Stomach (tissue), 9 donors: ENCODE results near the gene RASA3. TPM values are rescaled to one million over a fixed set of nuclear protein-coding genes. Genes with fewer than 3 reads are reported as not detected.

ENCODE experiments used
- DNase-seq, 2 donors: peaks; one replicate each; pipeline versions ENCODE4 v3.0.0 to v3.0.0-alpha.2; 2013 to 2019
- H3K27ac ChIP-seq, 5 donors: fragments of 200-600 bp in 4 of 5; sonication (generic) in 4 of 5; one replicate each; pipeline ENCODE4 v1.5.1; 2013 to 2019; ENCODE audit warnings: mild to moderate bottlenecking in 1 of 5, moderate library complexity in 1 of 5
- H3K27me3 ChIP-seq, 3 donors: fragments of 200-600 bp; sonication (generic); one replicate each; pipeline ENCODE4 v1.5.1; 2017 to 2019; ENCODE audit warnings: mixed run types in 1 of 3
- H3K36me3 ChIP-seq, 4 donors: fragments of 200-600 bp; sonication (generic); 1 replicate in 3 of 4; 2 replicates in 1 of 4; pipeline ENCODE4 v1.5.1; 2016 to 2019
- H3K4me1 ChIP-seq, 4 donors: fragments of 200-600 bp; sonication (generic); one replicate each; pipeline ENCODE4 v1.5.1; 2016 to 2019
- H3K4me3 ChIP-seq, 4 donors: fragments of 200-600 bp; sonication (generic) in 3 of 4; one replicate each; pipeline ENCODE4 v1.5.1; 2016 to 2019; ENCODE audit warnings: mild to moderate bottlenecking in 1 of 4
- H3K9me3 ChIP-seq, 4 donors: fragments of 200-600 bp; sonication (generic); one replicate each; pipeline ENCODE4 v1.5.1; 2016 to 2019
- EP300 ChIP-seq: sonication (generic); formaldehyde crosslinking; IDR thresholded peaks from one replicate; pipeline ENCODE4 v1.6.1; 2017; ENCODE audit warnings: antibody characterized with exemption
- POLR2A ChIP-seq, 4 donors: fragments of 450-650 bp; IDR thresholded peaks; one replicate each; pipeline ENCODE4 v1.6.1; 2016; ENCODE audit warnings: antibody characterized with exemption in 4 of 4, control low read depth in 2 of 4, mild to moderate bottlenecking in 1 of 4, moderate library complexity in 1 of 4
- POLR2AphosphoS5 ChIP-seq, 3 donors: sonication (generic); formaldehyde crosslinking; IDR thresholded peaks; one replicate each; pipeline ENCODE4 v1.6.1; 2016; ENCODE audit warnings: antibody characterized with exemption in 3 of 3
- WGBS, 5 donors: extraction: QIAGEN DNeasy Blood & Tissue Kit in 3 of 5; methylation state at CpG; one replicate each; pipeline versions ENCODE4 v1.1.5 to v1.1.7; 2013 to 2018; 5-methylcytosine and 5-hydroxymethylcytosine counted together
- intact Hi-C: fragments of 100-400 bp; cut with DNase I; formaldehyde crosslinking; loops from one replicate; pipeline ENCODE4 v1.15.1; 2023; ENCODE audit warnings: low total_unique reads
- polyA plus RNA-seq, 3 donors: library from polyadenylated mRNA; stranded (reverse); fragments of 200-250 nt; gene quantifications; one replicate each; pipeline ENCODE4 v1.2.3, GENCODE V29; 2013
- total RNA-seq, 5 donors: library from RNA; depleted of rRNA; stranded (reverse); fragments of >200 nt; gene quantifications; one replicate each; pipeline versions ENCODE4 v1.1.0 to v1.2.3, GENCODE V29; 2014 to 2016
- TF ChIP-seq, protein P1 (sequence below), 7 experiments: fragments of 450-650 bp in 4 of 7; fragments of 200-600 bp in 3 of 7; sonication (generic) in 3 of 7; IDR thresholded peaks; one replicate each; pipeline ENCODE4 v1.5.1; 2016 to 2019; ENCODE audit warnings: antibody characterized with exemption in 7 of 7, control low read depth in 2 of 7, mild to moderate bottlenecking in 1 of 7
- donor health status: healthy with polysubstance abuse.
- donor health status: Bipolar disorder and iron deficiency.
- donor health status: healthy.

The RASA3 gene
- total and polyA plus RNA-seq, 8 donors: 3.7 to 22.3 (median 7.9) TPM

GRCh38 chr13:114053026-114053425, 79.4 kb downstream of the RASA3 start:
- WGBS, 5 donors: 72 to 90% (median 87%) methylated on average over 13 to 14 of the region's 14 CpGs
- H3K4me1 ChIP-seq: peaks cover 4 to 38% (median 20%) of the 10 kb centered on the region in 4 donors
- peaks cover 0 to 38% (median 25%) of the 10 kb centered on the region in 4 donors for H3K36me3 ChIP-seq
- H3K27me3 ChIP-seq: no peaks in the 10 kb centered on the region
- TF ChIP-seq, protein P1, sequence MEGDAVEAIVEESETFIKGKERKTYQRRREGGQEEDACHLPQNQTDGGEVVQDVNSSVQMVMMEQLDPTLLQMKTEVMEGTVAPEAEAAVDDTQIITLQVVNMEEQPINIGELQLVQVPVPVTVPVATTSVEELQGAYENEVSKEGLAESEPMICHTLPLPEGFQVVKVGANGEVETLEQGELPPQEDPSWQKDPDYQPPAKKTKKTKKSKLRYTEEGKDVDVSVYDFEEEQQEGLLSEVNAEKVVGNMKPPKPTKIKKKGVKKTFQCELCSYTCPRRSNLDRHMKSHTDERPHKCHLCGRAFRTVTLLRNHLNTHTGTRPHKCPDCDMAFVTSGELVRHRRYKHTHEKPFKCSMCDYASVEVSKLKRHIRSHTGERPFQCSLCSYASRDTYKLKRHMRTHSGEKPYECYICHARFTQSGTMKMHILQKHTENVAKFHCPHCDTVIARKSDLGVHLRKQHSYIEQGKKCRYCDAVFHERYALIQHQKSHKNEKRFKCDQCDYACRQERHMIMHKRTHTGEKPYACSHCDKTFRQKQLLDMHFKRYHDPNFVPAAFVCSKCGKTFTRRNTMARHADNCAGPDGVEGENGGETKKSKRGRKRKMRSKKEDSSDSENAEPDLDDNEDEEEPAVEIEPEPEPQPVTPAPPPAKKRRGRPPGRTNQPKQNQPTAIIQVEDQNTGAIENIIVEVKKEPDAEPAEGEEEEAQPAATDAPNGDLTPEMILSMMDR (IDR thresholded peaks at IDR 0.05): no peak
- TF ChIP-seq POLR2AphosphoS5 (IDR thresholded peaks at IDR 0.05) (no peak), EP300 (no peak), POLR2A (IDR thresholded peaks at IDR 0.05) (no peak)
- intact Hi-C loops: no loop called here
- H3K4me3 ChIP-seq: no peak overlapping the region
- no peaks in the 10 kb centered on the region for H3K9me3 ChIP-seq
- DNase-seq: no peak
- no peak overlapping the region for H3K27ac ChIP-seq

DNA sequence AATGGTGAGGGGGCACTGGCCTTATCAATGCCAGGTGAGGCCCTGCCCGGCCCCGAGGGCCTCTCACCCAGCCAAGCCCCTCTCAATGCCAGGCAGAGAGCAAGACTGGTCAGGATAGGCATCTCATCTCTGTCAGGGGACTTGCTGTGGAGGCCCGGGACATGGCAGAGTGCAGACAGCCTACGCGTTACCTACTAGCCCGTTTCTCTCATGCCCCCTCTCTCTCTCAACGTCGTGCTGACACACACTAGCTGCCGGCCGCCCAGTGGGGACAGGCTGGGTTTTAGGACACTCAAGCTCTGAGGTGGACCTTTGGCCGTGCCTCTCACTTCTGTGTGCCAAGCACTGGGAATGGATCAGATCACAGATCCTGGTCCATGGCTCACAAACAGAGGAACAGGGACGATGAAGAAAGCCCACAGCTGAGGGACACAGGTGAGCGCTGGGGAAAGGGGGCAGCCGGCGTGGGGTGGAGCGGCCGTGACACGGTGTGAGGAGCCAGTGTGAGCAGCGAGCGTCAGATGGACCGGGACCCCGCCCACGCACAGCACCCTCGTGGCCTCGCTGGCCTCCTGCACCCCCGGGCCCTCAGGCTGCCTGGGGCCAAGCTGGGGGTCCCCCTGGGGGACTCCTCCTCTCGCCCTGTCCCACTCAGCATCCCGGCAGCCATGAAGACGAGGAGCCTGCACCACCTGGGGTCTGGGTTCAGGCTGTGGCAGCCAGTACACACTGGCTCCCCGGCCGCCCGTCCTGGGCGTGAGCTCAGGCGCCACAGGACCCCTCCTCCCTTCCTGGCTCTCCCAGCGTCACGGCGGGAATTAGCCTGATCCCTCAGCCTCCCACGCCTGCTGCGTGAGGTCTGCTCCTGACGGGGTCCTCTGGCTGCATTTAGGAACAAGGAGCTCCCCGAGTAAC, 81.6 kb downstream of the RASA3 start:
- H3K36me3 ChIP-seq: peaks cover 0 to 31% (median 23%) of the 10 kb centered on the region in 4 donors
- peaks cover 0 to 28% (median 13%) of the 10 kb centered on the region in 4 donors for H3K4me1 ChIP-seq
- TF ChIP-seq, protein P1 (IDR thresholded peaks at IDR 0.05): no peak
- TF ChIP-seq POLR2A (IDR thresholded peaks at IDR 0.05) (no peak), POLR2AphosphoS5 (IDR thresholded peaks at IDR 0.05) (no peak), EP300 (no peak)
- 85 to 92% (median 91%) methylated on average over 31 to 40 of the region's 41 CpGs for WGBS, 5 donors
- no peak overlapping the region for H3K27ac ChIP-seq
- no peak overlapping the region for H3K4me3 ChIP-seq
- intact Hi-C loops: no loop called here
- no peaks in the 10 kb centered on the region for H3K27me3 ChIP-seq
- DNase-seq: no peak
- H3K9me3 ChIP-seq: no peaks in the 10 kb centered on the region

DNA sequence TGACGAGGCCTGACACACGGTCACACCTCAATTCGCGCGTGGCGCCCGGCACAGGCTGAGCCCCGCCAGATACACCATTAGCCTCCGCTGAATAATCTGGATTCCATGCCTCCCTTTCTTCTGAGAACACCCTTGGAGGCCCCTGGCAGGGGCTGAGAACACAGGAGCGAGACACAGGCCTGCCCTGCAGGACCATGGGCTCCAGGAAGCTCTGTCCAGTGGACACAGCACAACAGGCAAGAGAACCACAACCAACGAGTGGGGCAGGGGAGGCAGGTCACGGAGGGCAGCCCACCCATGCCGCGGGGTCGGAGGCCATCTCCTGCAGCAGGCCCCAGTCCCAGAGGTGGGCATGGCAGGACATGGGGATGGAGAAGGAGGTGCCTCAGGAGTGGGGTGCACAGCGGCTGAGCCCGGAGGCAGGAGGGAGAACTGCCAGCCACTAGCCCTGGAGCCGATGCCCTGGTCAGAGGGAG, 82.8 kb downstream of the RASA3 start:
- Histone ChIP-seq H3K27ac (no peak overlapping the region), H3K4me1 (peaks cover 0 to 24% (median 13%) of the 10 kb centered on the region in 4 donors), H3K9me3 (no peaks in the 10 kb centered on the region), H3K36me3 (peaks cover 0 to 22% (median 18%) of the 10 kb centered on the region in 4 donors), H3K27me3 (no peaks in the 10 kb centered on the region), H3K4me3 (no peak overlapping the region)
- WGBS, 5 donors: 91 to 93% (median 93%) methylated on average over 18 of the region's 18 CpGs
- TF ChIP-seq, protein P1 (IDR thresholded peaks at IDR 0.05): no peak
- TF ChIP-seq EP300 (no peak), POLR2A (IDR thresholded peaks at IDR 0.05) (no peak), POLR2AphosphoS5 (IDR thresholded peaks at IDR 0.05) (no peak)
- DNase-seq: no peak
- intact Hi-C loops: no loop called here

DNA sequence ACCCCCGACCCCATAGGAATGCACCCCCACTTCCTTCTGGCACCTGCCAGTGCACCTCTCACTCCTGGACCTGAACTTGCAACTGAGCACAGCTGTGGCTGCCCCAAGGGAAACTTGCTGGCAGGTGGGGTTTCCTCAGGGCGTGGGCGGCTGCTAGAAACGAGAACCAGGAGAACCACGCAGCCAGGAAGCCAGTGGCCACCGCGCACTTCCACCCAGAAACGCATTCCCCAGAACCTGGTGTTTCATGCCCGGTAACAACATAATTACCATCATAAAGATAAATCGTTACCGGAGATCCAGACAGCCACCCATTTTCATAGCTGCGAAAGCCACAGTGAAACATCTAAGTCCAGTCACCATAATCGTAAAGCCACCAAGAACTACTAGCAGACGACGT, 83.4 kb downstream of the RASA3 start:
- H3K27ac ChIP-seq: no peak overlapping the region
- no peak for TF ChIP-seq EP300
- TF ChIP-seq POLR2AphosphoS5 (IDR thresholded peaks at IDR 0.05): no peak
- TF ChIP-seq POLR2A (IDR thresholded peaks at IDR 0.05): no peak
- TF ChIP-seq, protein P1 (IDR thresholded peaks at IDR 0.05): no peak
- no peak for DNase-seq
- no peak overlapping the region for H3K4me3 ChIP-seq
- peaks cover 0 to 22% (median 18%) of the 10 kb centered on the region in 4 donors for H3K36me3 ChIP-seq
- no peaks in the 10 kb centered on the region for H3K27me3 ChIP-seq
- peaks cover 0 to 24% (median 13%) of the 10 kb centered on the region in 4 donors for H3K4me1 ChIP-seq
- whole genome bisulfite sequencing, 5 donors: 70 to 80% (median 76%) methylated on average over 15 of the region's 15 CpGs
- intact Hi-C loops: no loop called here
- H3K9me3 ChIP-seq: no peaks in the 10 kb centered on the region
